GM13976 (cell line): Measurements from ENCODE around the gene LIMCH1.
A peak's percentile ranks its signal among the peaks of the same experiment; 100 is the strongest.

Source experiments
- DNase-seq: peaks from one replicate; pipeline ENCODE4 v3.0.0; 2012; ENCODE audit warnings: low spot score
- CTCF ChIP-seq: IDR thresholded peaks from 2 replicates; pipeline ENCODE4 v1.5.1; 2012; ENCODE audit warnings: borderline replicate concordance, mild to moderate bottlenecking; ENCODE audit not compliant: insufficient read depth; ENCODE audit errors: extremely low read depth, missing control alignments, control extremely low read depth
- in situ Hi-C: fragments of 300-500 bp; cut with MboI; formaldehyde crosslinking; loops from one replicate; pipeline ENCODE4 v1.12.0; 2022; ENCODE audit warnings: low sequenced_read_pairs, mixed read lengths, inconsistent platforms; ENCODE audit not compliant: unreplicated experiment

The LIMCH1 gene

DNA sequence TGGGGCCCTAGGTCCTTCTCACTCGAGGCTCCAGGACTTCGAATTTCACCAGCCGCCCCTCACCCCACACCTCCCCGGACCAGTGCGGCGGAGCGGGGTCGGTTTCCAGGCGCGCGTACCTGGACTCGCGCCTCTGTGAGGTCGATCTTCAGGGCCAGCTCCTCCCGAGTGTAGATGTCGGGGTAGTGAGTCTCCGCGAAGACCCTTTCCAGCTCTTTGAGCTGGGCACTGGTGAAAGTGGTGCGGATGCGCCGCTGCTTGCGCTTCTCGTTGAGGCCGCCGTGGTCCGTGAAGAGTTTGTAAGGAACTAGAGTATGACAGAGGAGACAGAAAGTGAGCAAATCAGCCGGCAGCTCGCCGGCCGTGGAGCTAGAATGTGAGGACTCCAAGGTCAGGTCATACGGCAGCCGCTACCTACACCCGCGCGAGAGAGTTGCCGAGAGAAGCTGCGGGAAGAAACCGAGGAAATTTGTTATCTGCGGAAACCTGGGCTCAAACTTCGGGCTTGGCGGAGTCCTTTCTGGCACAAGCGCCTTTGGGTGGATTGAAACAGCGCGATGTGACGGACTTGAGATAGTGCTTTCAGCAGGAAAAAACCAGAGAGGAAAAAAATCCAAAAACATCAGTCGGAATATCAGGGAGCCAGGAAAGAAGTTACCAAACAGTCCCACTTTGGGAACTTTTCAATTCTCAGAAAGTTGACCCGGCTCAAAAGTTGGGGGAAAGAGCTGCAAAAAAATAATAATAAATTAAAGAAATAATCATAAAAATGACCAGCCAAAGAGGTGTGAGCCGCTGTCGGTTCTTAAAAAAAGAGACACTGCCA lies 209.5 kb downstream of the LIMCH1 start:
- in situ Hi-C loops, result loop anchor here (10.0 kb wide), 1 partner anchor 137 kb away; no protein-coding TSS in a partner anchor
- TF ChIP-seq CTCF, result no peak
- peak; percentile 26 for DNase-seq

GRCh38 chr4:41748074-41748570 lies 210.2 kb downstream of the LIMCH1 start:
- in situ Hi-C loops, result loop anchor here (10.0 kb wide), 1 partner anchor 137 kb away; no protein-coding TSS in a partner anchor
- DNase-seq, result peak; percentile 24
- TF ChIP-seq CTCF, result no peak

DNA sequence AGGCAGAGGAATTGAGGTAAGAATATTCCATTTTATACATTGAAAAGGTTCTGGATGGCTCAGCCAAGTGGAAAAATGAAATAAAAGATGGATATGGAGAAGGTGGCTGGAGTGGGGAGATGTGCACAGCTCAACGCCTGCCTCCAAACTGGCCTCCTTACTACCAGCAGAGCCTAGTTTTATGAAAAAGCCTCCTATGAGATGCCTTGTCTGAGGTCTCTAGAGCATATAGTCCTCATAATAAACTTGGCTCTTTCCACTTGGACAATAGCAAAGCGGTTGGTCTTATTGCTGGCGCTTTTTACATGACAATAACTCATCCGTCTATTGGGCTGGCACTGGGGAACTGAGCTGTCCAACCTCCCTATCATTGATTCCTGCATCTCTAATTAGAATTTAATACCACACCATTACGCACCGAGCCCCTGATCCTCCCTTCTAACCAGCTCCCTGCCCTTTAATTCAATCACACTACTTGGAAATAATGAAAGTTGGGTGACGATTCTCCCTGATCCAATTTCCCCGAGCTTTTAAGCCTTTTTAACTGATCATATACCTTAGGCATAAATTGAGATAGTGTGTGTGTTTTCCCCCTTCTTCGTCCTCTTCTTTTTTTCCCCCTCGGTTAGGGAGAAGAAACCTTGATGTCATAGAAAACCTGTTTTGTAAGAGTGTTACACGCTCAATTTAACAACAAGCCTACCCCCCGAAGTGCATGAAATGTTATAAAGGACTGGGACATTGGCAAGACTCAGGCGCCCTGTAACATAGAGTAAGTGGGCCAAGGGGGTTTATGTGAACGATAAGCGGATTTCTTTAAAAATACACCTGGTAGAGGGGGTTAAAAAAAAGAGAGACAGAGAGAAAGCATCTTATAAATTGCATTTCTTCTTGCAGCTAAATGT lies 210.9 kb downstream of the LIMCH1 start, which contains the start of gene PHOX2B:
TSS of gene PHOX2B (minus strand) at position 155 of the 905 bp plus-strand sequence. CDS start at position 40, 115 bp downstream.
- in situ Hi-C loops, result loop anchor here (10.0 kb wide), 1 partner anchor 136 kb away; no protein-coding TSS in a partner anchor
- TF ChIP-seq CTCF, result no peak
- no peak for DNase-seq

- no peak for DNase-seq
- no peak for TF ChIP-seq CTCF
- in situ Hi-C loops, result loop anchor here (10.0 kb wide), 1 partner anchor 135 kb away; no protein-coding TSS in a partner anchor
Measured at GRCh38 chr4:41749631-41750039, 211.7 kb downstream of the LIMCH1 start.
